DMS153 treated with DMSO at 0.1 percent for 48 hours (cell line): ENCODE data around the gene GPR161.
"Not testable (repeated sequence)": the region's sequence is repeated elsewhere in the genome, so short reads cannot be mapped to it uniquely, and the experiment has no call there.

Experiments
- DNase-seq: peaks from one replicate; lab custom pipeline; 2025; ENCODE audit not compliant: unreplicated experiment; lab: John Stamatoyannopoulos, UW

Gene GPR161

GRCh38 chr1:168136709-168137514 is at the start of gene GPR161:
TSS of gene GPR161 (minus strand) at chr1:168136930. CDS start at chr1:168104850, 32,080 bp downstream.
- peak; percentile 37 for DNase-seq

GRCh38 chr1:168181063-168181720 is 44.5 kb upstream of the GPR161 start:
- not testable (repeated sequence) for DNase-seq

GRCh38 chr1:168180148-168180524 is 43.4 kb upstream of the GPR161 start:
- no peak for DNase-seq

- peak; percentile 50 for DNase-seq
These were observed 42.9 kb upstream of the GPR161 start for GRCh38 chr1:168179438-168180147.

GRCh38 chr1:168178638-168179437 is 42.1 kb upstream of the GPR161 start, which contains the start of gene TIPRL:
TSS of gene TIPRL (plus strand) at chr1:168178962. CDS start at chr1:168179078, 116 bp downstream.
- DNase-seq = peak; percentile 98

- no peak for DNase-seq
These were observed 41.5 kb upstream of the GPR161 start for GRCh38 chr1:168178227-168178637.

- no peak for DNase-seq
These were observed 35.7 kb upstream of the GPR161 start for GRCh38 chr1:168172250-168172915.

GRCh38 chr1:168170564-168171508 is 34.1 kb upstream of the GPR161 start:
- DNase-seq = no peak

- no peak for DNase-seq
These were observed 31.1 kb upstream of the GPR161 start for GRCh38 chr1:168167806-168168205.

GRCh38 chr1:168164771-168165170 is 28.0 kb upstream of the GPR161 start:
- no peak for DNase-seq

- DNase-seq = no peak
These were observed 26.9 kb upstream of the GPR161 start for GRCh38 chr1:168163670-168164069.

GRCh38 chr1:168161459-168161858 is 24.7 kb upstream of the GPR161 start:
- DNase-seq = no peak

- no peak for DNase-seq
These were observed 23.2 kb upstream of the GPR161 start for GRCh38 chr1:168159979-168160378.

- no peak for DNase-seq
These were observed 22.5 kb upstream of the GPR161 start for GRCh38 chr1:168159251-168159650.

- no peak for DNase-seq
These were observed 20.9 kb upstream of the GPR161 start for GRCh38 chr1:168157638-168158037.

GRCh38 chr1:168155910-168156309 is 19.2 kb upstream of the GPR161 start:
- DNase-seq = no peak

GRCh38 chr1:168154707-168155106 is 18.0 kb upstream of the GPR161 start:
- not testable (repeated sequence) for DNase-seq

GRCh38 chr1:168151935-168152334 is 15.2 kb upstream of the GPR161 start:
- DNase-seq = no peak

GRCh38 chr1:168150283-168150682 is 13.6 kb upstream of the GPR161 start:
- no peak for DNase-seq
